Central memory CD4-positive, alpha-beta T cell (primary cell): Measurements from ENCODE around the gene HOXD8.
A peak's percentile ranks its signal among the peaks of the same experiment; 100 is the strongest.

Source experiments
- DNase-seq: peaks from one replicate; pipeline ENCODE4 v3.0.0; 2022

HOXD8 gene

GRCh38 chr2:176091329-176092258 is 37.9 kb upstream of the HOXD8 start:
- DNase-seq = no peak

GRCh38 chr2:176092270-176093144 is 37.0 kb upstream of the HOXD8 start, which contains the start of gene HOXD13:
Gene HOXD13 (plus strand): TSS chr2:176092721. CDS start chr2:176092891, 170 bp downstream.
- no peak for DNase-seq

- DNase-seq = no peak
Measured at GRCh38 chr2:176093145-176093897, 36.2 kb upstream of the HOXD8 start.

GRCh38 chr2:176093898-176094249 is 35.6 kb upstream of the HOXD8 start:
- no peak for DNase-seq

GRCh38 chr2:176094349-176094748 is 35.2 kb upstream of the HOXD8 start:
- DNase-seq = no peak

- no peak for DNase-seq
Measured at GRCh38 chr2:176095421-176095820, 34.1 kb upstream of the HOXD8 start.

GRCh38 chr2:176096243-176096985 is 33.1 kb upstream of the HOXD8 start:
- DNase-seq = no peak

GRCh38 chr2:176096986-176097819 is 32.3 kb upstream of the HOXD8 start:
- DNase-seq = peak; percentile 48

GRCh38 chr2:176097820-176098365 is 31.6 kb upstream of the HOXD8 start:
- DNase-seq = no peak

GRCh38 chr2:176098366-176099158 is 30.9 kb upstream of the HOXD8 start:
- DNase-seq = no peak

GRCh38 chr2:176099159-176099727 is 30.3 kb upstream of the HOXD8 start:
- DNase-seq = no peak

GRCh38 chr2:176099728-176100546 is 29.6 kb upstream of the HOXD8 start, which contains the start of gene HOXD12:
Gene HOXD12 (plus strand): TSS chr2:176099795. CDS start chr2:176099802, 7 bp downstream.
- no peak for DNase-seq

GRCh38 chr2:176100547-176101140 is 28.9 kb upstream of the HOXD8 start:
- no peak for DNase-seq

GRCh38 chr2:176101216-176101830 is 28.2 kb upstream of the HOXD8 start:
- no peak for DNase-seq

- no peak for DNase-seq
Measured at GRCh38 chr2:176101842-176102241, 27.7 kb upstream of the HOXD8 start.

- no peak for DNase-seq
Measured at GRCh38 chr2:176102309-176102866, 27.1 kb upstream of the HOXD8 start.

GRCh38 chr2:176103194-176103593 is 26.3 kb upstream of the HOXD8 start:
- DNase-seq = no peak
